Spinal cord (tissue), 10 donors: ENCODE results near the gene NMT1. TPM values are rescaled to one million over a fixed set of nuclear protein-coding genes. Genes with fewer than 3 reads are reported as not detected.

Source experiments
- DNase-seq, 6 donors: peaks; one replicate each; pipeline versions ENCODE4 v3.0.0 to v3.0.0-alpha.2; 2013 to 2015; ENCODE audit warnings: low spot score in 6 of 6, low read depth in 4 of 6
- H3K27ac ChIP-seq: one replicate; pipeline ENCODE4 v1.5.1; 2013; ENCODE audit warnings: low read depth, low read length, control low read depth
- H3K27me3 ChIP-seq: one replicate; pipeline ENCODE4 v1.6.1; 2013; ENCODE audit warnings: low read length; ENCODE audit not compliant: control insufficient read depth, insufficient read depth
- H3K36me3 ChIP-seq: one replicate; pipeline ENCODE4 v1.6.1; 2013; ENCODE audit warnings: low read length; ENCODE audit not compliant: control insufficient read depth, insufficient read depth
- H3K4me1 ChIP-seq: one replicate; pipeline ENCODE4 v1.6.1; 2013; ENCODE audit warnings: low read length; ENCODE audit not compliant: control insufficient read depth, insufficient read depth
- H3K4me3 ChIP-seq: one replicate; pipeline ENCODE4 v1.5.1; 2013; ENCODE audit warnings: low read depth, low read length, control low read depth
- H3K9me3 ChIP-seq: one replicate; pipeline ENCODE4 v1.6.1; 2013; ENCODE audit warnings: low read length; ENCODE audit not compliant: control insufficient read depth, insufficient read depth
- WGBS: methylation state at CpG from one replicate; pipeline ENCODE4 v1.1.5; 2013; ENCODE audit warnings: missing lambda C conversion rate; ENCODE audit not compliant: insufficient coverage; 5-methylcytosine and 5-hydroxymethylcytosine counted together
- polyA plus RNA-seq, 2 donors: library from polyadenylated mRNA; unstranded; fragments of 120-200 nt; gene quantifications; one replicate each; pipeline ENCODE4 v1.2.1, GENCODE V29; 2013; ENCODE audit not compliant: insufficient read length in 2 of 2
- total RNA-seq, 2 donors: library from RNA; depleted of rRNA in 1 of 2; stranded (reverse); fragments of 120-200 nt in 1 of 2; fragments of >200 nt in 1 of 2; gene quantifications; one replicate each; pipeline versions ENCODE4 v1.2.3 to v1.2.4, GENCODE V29; 2013 to 2014
- donor health status: healthy.

The NMT1 gene
- total and polyA plus RNA-seq, 4 donors = 51.6 to 77.9 (median 60.5) TPM

DNA sequence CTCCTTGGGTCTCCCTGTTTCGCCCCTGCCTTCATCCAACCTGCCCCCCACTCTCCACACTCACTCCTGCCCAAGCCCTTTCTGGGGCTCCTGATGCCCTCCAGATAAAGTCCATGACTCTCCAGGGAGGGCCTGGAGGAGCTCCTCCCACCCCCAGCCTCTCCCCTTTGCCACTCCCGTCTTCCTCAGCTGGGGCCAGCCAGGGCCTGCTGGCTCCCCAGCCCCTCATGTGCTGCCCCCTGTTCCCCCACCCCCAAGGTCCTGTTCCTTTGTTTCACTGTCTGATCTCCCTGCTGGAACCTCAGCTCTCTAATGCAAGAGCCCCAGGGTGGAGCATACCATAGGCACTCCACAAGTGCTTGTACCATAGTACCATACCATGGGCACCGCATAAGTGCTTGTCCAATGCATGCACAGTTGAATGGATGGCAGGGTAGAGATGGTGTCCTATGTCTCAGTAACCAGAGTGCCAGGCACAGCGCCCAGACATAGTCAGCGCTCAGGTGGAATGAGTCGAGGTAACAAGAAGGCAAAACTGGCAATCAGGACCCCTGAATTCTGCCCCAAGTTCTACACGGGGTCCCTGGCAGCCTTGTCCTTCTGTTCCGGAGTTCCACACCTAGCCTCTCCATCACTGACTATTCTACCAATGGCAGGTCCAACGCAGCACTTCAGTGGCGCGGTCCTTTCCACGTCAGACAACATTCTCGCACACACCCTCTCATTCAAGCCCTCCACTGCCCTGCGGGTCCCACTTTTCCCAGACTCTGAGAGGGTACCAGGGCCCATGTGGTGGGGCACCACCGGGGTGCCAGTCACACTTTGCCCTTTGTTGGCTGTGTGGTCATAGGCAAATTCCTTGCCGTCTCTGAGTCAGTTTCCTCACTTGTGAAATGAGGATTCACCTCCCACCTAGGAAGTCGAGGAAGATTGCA lies 69.8 kb downstream of the NMT1 start:
- Histone ChIP-seq H3K27me3 (no peaks in the 10 kb centered on the region), H3K4me1 (peaks cover 58% of the 10 kb centered on the region), H3K36me3 (peaks cover 22% of the 10 kb centered on the region), H3K27ac (no peak overlapping the region), H3K4me3 (peak overlapping the region; percentile 77), H3K9me3 (no peaks in the 10 kb centered on the region)
- 86% methylated on average over 17 of the region's 17 CpGs for WGBS
- DNase-seq = no peak

DNA sequence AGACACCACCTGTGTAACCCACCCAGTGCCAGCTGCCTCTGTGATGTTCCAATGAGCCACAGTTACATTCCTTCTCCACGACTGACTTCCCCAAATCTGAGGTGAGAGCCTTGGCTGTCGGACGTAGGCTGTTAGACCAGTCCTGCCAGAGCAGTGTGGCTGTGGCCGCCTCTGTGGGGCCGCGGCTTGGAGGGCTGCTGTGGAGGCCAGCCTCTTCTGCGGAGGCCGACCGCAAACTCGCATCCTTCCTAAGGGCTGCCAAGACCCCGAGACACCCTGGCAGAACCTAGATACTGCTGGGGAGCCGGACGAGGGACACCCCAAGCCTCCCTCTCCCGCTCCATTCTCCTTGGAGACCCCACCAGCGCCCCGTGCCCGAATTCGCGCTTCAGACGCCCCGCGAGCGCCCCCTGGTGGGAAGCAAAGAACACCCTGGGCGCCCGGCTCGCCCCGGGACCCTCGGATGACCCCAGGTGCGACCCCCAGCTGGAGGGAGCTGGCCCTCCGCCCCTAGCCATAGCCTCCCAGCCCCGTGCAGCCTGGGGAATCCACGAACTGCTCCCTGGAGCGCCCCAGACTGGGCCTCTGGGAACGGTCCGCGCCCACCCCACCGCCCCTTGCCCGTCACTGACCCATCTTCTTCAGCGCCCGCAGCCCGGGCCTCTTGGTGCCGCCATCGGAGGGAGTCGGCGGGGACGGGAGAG lies 70.7 kb downstream of the NMT1 start:
- WGBS = 10% methylated on average over 45 of the region's 46 CpGs
- H3K4me3 ChIP-seq = peak overlapping the region; percentile 77
- peaks cover 24% of the 10 kb centered on the region for H3K36me3 ChIP-seq
- H3K27me3 ChIP-seq = no peaks in the 10 kb centered on the region
- peak in 2 of 6 donors; percentile 55 to 72 for DNase-seq
- peak overlapping the region; percentile 79 for H3K27ac ChIP-seq
- peaks cover 67% of the 10 kb centered on the region for H3K4me1 ChIP-seq
- H3K9me3 ChIP-seq = no peaks in the 10 kb centered on the region

DNA sequence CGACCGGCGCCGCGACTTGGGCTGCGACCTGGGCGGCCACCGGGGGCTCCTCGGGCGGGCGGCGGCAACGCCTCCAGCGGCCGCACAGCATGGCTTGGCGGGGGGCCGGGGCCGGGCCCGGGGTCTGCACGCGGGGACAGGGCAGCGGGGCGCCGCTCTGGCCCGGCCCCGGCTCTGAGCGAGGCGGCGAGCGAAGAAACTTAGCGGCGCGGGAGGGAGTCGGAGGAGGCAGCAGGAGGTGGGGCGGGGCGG lies 71.1 kb downstream of the NMT1 start, which contains the start of gene PLCD3:
Gene PLCD3, minus strand, starts transcription at position 196 of the 252 bp plus-strand sequence. Its CDS starts 105 bp downstream, at position 91.
- Histone ChIP-seq H3K27me3 (no peaks in the 10 kb centered on the region), H3K27ac (peak within 1 kb of the TSS; percentile 99), H3K4me3 (peak within 1 kb of the TSS; percentile 93), H3K36me3 (peaks cover 27% of the 10 kb centered on the region), H3K9me3 (no peaks in the 10 kb centered on the region), H3K4me1 (peaks cover 71% of the 10 kb centered on the region)
- no peak for DNase-seq
- WGBS = under 1% methylated on average over 22 of the region's 36 CpGs

DNA sequence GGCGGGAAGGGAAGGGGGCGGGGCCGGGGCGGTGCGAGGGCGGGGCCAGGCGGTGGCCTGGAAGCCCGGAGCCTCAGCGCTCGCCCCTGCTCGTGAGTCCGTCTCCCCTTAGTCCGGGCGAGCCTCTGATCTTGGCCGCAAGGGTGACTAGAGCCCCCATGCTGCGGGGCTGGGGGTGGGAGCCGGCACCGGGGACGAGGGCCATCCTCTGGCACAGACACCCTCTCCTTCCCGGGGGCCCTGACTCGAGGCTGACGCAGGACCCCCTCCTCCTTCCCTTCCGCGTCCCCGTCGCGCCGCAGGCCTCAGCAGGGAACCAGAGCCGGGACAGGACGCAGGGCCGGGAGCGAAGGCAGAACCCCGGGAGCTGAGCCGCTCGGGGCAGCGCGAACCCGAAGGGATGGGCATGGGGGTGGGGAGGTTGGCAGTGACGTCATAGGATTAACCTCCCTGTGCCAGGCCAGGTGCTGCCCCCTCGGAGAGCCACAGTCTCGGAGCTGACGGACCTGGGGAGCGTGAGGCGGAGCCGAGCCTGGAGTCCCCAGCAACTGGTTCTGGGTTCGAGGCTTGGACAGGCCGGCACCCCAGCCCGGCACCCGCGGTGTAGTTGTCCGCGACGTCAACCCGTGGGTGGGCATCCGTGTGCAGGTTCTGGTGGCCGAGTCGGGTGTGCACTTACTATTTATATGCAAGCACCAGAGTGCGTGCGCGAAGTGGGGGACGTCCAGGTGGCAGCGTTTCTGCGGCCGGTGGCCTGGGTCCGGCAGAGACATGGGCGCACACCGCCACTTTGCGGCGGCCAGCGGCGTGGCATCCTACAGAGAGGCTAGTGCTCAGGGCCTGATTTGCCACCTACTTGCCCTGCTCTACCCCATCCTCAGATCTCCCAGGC lies 71.7 kb downstream of the NMT1 start:
- DNase-seq = peak in 3 of 6 donors; percentile 58 to 92 (median 92)
- Histone ChIP-seq H3K4me3 (peak overlapping the region; percentile 93), H3K27me3 (no peaks in the 10 kb centered on the region), H3K36me3 (peaks cover 24% of the 10 kb centered on the region), H3K4me1 (peaks cover 65% of the 10 kb centered on the region), H3K27ac (peak overlapping the region; percentile 99), H3K9me3 (no peaks in the 10 kb centered on the region)
- under 1% methylated on average over 69 of the region's 71 CpGs for WGBS

DNA sequence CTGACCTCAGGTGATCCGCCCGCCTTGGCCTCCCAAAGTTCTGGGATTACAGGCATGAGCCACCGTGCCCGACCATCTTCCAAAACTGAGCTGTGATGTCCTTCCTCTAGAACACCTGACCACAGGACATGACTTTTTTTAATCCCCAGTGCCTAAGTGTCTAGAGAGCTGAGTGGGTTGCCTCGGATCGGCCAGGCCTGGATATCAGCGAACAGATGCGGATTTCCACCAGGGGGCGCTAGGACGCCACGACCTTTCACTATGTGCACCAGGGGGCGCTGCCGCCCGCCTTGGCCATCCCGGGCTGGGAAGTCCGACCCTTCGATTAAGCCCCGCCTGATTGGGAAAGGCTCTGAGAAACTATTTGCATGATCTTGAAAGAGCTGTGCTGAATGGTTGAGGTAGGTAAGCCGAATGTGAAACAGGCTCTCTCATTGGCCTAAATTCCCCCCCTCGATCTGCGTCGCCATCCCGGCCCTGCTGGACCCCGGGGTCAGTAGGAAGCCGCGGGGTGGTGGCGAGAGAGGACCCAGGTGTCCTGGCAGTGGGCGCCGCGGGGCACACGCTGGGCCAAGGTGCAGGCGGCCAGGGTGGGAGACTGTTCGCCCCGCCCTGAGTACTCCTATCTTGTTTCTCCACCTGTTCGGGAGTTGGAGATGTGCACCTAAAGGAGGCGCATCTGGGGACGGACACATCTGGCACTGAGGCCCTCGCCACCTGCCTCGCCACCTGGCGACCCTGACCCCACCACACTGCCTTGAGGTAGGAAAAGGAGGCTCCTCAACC lies 74.3 kb downstream of the NMT1 start, which contains the start of gene ACBD4:
Gene ACBD4, plus strand, starts transcription at position 496 of the 786 bp plus-strand sequence. CDS start 458 bp downstream, outside the sequence.
- H3K9me3 ChIP-seq = no peaks in the 10 kb centered on the region
- peak in 5 of 6 donors; percentile 92 to 99 (median 96) for DNase-seq
- 10% methylated on average over 34 of the region's 40 CpGs for WGBS
- H3K4me3 ChIP-seq = peak within 1 kb of the TSS; percentile 82
- H3K27ac ChIP-seq = peak within 1 kb of the TSS; percentile 69
- H3K36me3 ChIP-seq = peaks cover 16% of the 10 kb centered on the region
- H3K4me1 ChIP-seq = peaks cover 44% of the 10 kb centered on the region
- H3K27me3 ChIP-seq = no peaks in the 10 kb centered on the region

DNA sequence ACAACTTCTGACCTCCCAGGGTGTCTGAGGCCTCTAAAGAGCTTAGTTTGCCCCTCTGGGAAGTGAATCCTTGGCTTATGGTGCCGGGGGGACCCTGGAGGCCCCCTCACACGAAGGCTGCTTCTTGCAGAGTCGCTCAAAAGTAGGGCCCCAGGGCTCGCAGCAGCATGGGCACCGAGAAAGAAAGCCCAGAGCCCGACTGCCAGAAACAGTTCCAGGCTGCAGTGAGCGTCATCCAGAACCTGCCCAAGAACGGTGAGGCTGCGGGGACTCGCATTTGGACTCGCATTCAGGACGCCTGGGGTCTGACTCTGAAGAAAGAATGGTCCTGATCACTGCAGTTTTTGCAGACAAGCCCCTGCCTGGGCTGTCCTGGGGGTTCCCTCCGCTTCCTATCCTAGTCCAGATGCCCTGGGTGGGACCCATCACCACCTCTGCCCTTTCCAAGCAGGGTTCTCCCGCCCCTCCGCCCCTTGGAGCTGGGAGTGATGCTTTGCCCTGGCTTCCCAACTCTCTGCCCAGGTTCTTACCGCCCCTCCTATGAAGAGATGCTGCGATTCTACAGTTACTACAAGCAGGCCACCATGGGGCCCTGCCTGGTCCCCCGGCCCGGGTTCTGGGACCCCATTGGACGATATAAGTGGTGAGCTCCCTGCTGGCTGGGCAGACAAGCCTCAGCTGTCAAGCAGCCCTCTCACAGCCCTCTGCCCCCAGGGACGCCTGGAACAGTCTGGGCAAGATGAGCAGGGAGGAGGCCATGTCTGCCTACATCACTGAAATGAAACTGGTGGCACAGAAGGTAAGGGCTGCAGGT lies 75.1 kb downstream of the NMT1 start:
- DNase-seq = no peak
- no peaks in the 10 kb centered on the region for H3K27me3 ChIP-seq
- peaks cover 36% of the 10 kb centered on the region for H3K4me1 ChIP-seq
- H3K4me3 ChIP-seq = peak overlapping the region; percentile 82
- no peak overlapping the region for H3K27ac ChIP-seq
- 78% methylated on average over 19 of the region's 21 CpGs for WGBS
- no peaks in the 10 kb centered on the region for H3K9me3 ChIP-seq
- H3K36me3 ChIP-seq = peaks cover 14% of the 10 kb centered on the region

DNA sequence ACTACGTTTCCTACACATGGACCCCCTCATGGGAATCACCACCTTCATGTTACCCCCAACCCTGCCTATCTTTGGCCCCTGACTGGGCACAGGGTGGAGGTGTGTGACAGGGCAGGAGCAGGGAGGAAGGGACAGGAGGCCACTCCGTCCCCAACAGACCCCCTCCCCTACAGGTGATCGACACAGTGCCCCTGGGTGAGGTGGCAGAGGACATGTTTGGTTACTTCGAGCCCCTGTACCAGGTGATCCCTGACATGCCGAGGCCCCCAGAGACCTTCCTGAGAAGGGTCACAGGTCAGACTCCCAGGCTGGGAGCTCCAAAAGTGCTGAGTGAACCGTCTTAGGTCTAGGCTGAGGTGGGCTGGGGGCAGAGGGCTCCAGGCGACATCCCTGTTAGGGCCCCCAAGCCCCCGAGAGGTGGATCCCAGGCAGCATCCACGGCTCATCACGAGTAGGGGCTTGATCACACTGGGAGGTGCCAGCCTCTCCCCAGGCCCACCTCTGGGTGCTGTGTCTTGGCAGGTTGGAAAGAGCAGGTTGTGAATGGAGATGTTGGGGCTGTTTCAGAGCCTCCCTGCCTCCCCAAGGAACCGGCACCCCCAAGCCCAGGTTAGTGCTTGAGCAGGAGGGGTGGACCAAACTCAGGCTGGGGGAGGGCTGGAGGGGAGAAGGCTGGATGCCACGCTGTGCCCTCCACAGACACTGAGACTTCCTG lies 75.9 kb downstream of the NMT1 start:
- H3K27ac ChIP-seq = no peak overlapping the region
- no peaks in the 10 kb centered on the region for H3K9me3 ChIP-seq
- DNase-seq = no peak
- WGBS = 86% methylated on average over 9 of the region's 12 CpGs
- H3K27me3 ChIP-seq = no peaks in the 10 kb centered on the region
- peaks cover 29% of the 10 kb centered on the region for H3K4me1 ChIP-seq
- H3K36me3 ChIP-seq = peaks cover 14% of the 10 kb centered on the region
- no peak overlapping the region for H3K4me3 ChIP-seq
